Thoracic aorta (tissue), 2 donors: ENCODE results near the gene ERLEC1. TPM values are rescaled to one million over a fixed set of nuclear protein-coding genes. Genes with fewer than 3 reads are reported as not detected.

ENCODE experiments used
- ATAC-seq: fragments of 150-250 bp; one replicate; pipeline ENCODE4 v1.8.0; 2017; ENCODE audit warnings: low read depth; ENCODE audit not compliant: insufficient number of reproducible peaks, low FRiP score
- DNase-seq: peaks from one replicate; pipeline ENCODE4 v3.0.0-alpha.2; 2020; ENCODE audit warnings: low spot score
- H3K27ac ChIP-seq, 2 donors: fragments of 200-600 bp; sonication (generic); 1 replicate in 1 of 2; 2 replicates in 1 of 2; pipeline ENCODE4 v1.5.1; 2016; ENCODE audit warnings: mild to moderate bottlenecking in 2 of 2, moderate library complexity in 2 of 2
- H3K27me3 ChIP-seq: fragments of 200-600 bp; sonication (generic); replicated peaks from 2 replicates; pipeline ENCODE4 v1.6.0; 2016; ENCODE audit warnings: mild to moderate bottlenecking; ENCODE audit not compliant: insufficient read depth
- H3K36me3 ChIP-seq: fragments of 200-600 bp; sonication (generic); one replicate; pipeline ENCODE4 v1.5.1; 2016
- H3K4me1 ChIP-seq, 2 donors: fragments of 200-600 bp; sonication (generic); 1 replicate in 1 of 2; 2 replicates in 1 of 2; pipeline versions ENCODE4 v1.5.1 to v1.6.0; 2016; ENCODE audit warnings: low read depth in 2 of 2, mild to moderate bottlenecking in 1 of 2; ENCODE audit not compliant: control insufficient read depth in 1 of 2
- H3K4me3 ChIP-seq: fragments of 200-600 bp; sonication (generic); 2 replicates; pipeline ENCODE4 v1.5.1; 2016; ENCODE audit warnings: mild to moderate bottlenecking
- H3K9me3 ChIP-seq: fragments of 200-600 bp; sonication (generic); 2 replicates; pipeline ENCODE4 v1.5.1; 2016
- total RNA-seq, 2 donors: library from RNA; depleted of rRNA; stranded (reverse); fragments of >200 nt; gene quantifications; one replicate each; pipeline versions ENCODE4 v1.1.0 to v1.2.3, GENCODE V29; 2016
- TF ChIP-seq, protein P1 (sequence below): fragments of 200-600 bp; sonication (generic); IDR thresholded peaks from one replicate; pipeline ENCODE4 v1.5.1; 2019; ENCODE audit warnings: antibody characterized with exemption

The ERLEC1 gene, protein sequence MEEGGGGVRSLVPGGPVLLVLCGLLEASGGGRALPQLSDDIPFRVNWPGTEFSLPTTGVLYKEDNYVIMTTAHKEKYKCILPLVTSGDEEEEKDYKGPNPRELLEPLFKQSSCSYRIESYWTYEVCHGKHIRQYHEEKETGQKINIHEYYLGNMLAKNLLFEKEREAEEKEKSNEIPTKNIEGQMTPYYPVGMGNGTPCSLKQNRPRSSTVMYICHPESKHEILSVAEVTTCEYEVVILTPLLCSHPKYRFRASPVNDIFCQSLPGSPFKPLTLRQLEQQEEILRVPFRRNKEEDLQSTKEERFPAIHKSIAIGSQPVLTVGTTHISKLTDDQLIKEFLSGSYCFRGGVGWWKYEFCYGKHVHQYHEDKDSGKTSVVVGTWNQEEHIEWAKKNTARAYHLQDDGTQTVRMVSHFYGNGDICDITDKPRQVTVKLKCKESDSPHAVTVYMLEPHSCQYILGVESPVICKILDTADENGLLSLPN
- 10 to 100 TPM; 50.3 to 88.5 TPM for total RNA-seq

DNA sequence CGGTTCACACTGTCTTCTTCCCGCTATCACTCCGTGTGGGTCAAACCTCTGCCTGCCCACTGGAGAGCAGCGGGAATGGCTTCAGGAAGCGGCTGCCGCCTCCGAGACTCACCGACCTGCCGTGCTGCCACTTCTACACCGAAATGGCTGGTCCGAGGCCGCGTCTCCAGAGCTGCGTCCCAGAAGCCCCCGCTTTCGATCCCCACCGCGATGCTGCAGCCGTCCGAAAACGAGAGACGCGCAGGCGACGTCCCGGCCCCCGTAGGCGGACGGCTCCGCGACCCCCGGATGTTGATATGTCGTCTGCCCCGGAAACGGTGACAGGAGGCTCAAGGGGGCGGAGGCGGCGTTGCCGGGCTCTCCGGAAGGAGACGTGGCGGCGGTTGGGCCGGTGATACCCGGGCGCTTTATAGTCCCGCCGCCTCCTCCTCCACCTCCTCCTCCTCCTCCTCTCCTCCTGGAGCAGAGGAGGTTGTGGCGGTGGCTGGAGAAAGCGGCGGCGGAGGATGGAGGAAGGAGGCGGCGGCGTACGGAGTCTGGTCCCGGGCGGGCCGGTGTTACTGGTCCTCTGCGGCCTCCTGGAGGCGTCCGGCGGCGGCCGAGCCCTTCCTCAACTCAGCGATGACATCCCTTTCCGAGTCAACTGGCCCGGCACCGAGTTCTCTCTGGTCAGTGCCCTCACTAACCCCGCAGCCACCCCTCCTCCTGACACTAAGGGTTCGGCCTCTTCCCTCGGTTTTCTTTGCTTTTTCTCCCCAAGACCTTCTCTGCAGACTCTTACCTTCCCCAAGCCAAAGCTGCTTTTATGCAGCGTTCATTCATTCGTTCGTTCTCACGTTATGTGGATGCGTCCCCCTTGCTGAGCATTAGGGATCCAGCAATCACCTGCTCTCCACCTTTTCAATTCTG, at the start of gene ERLEC1, which contains the start of gene ASB3:
Gene ERLEC1 (plus strand): TSS at position 340 of the 909 bp plus-strand sequence. CDS start 167 bp downstream, at position 507.
Gene ASB3 (minus strand): TSS at position 249 of the 909 bp plus-strand sequence. CDS start 21,381 bp downstream, outside the sequence.
- H3K4me3 ChIP-seq = peak within 1 kb of the TSS; percentile 91
- H3K36me3 ChIP-seq = no peaks in the 10 kb centered on the region
- ATAC-seq (peak; percentile 94), DNase-seq (peak; percentile 45)
- TF ChIP-seq, protein P1, sequence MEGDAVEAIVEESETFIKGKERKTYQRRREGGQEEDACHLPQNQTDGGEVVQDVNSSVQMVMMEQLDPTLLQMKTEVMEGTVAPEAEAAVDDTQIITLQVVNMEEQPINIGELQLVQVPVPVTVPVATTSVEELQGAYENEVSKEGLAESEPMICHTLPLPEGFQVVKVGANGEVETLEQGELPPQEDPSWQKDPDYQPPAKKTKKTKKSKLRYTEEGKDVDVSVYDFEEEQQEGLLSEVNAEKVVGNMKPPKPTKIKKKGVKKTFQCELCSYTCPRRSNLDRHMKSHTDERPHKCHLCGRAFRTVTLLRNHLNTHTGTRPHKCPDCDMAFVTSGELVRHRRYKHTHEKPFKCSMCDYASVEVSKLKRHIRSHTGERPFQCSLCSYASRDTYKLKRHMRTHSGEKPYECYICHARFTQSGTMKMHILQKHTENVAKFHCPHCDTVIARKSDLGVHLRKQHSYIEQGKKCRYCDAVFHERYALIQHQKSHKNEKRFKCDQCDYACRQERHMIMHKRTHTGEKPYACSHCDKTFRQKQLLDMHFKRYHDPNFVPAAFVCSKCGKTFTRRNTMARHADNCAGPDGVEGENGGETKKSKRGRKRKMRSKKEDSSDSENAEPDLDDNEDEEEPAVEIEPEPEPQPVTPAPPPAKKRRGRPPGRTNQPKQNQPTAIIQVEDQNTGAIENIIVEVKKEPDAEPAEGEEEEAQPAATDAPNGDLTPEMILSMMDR = no peak
- peak within 1 kb of the TSS; percentile 78 to 81 for H3K27ac ChIP-seq
- no peaks in the 10 kb centered on the region for H3K9me3 ChIP-seq
- peaks cover 28 to 61% of the 10 kb centered on the region in 2 donors for H3K4me1 ChIP-seq
- H3K27me3 ChIP-seq = no peaks in the 10 kb centered on the region

DNA sequence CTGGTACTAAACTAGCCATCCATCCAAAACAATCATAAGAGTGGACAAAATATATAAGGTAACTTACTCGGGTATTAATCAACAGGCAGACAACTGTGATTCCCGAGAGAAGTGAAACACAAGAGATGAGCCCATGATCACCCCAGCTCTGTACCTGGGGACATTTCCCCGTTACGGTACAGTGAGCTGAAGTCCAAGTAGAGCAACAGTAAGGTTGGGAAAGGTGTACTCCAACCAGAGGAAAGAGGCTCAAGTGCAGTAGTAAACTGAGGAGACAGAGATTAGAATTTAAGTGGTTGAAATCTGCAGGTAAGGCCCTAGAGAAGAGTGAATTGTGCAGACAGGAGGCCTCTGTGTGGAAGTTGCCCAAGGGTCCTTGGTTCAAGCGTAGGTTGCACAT, 49.8 kb upstream of the ERLEC1 start:
- H3K36me3 ChIP-seq = no peaks in the 10 kb centered on the region
- ATAC-seq (no peak), DNase-seq (no peak)
- H3K27ac ChIP-seq = no peak overlapping the region
- no peaks in the 10 kb centered on the region for H3K9me3 ChIP-seq
- peaks cover 10 to 22% of the 10 kb centered on the region in 2 donors for H3K4me1 ChIP-seq
- TF ChIP-seq, protein P1 = no peak
- no peak overlapping the region for H3K4me3 ChIP-seq
- H3K27me3 ChIP-seq = no peaks in the 10 kb centered on the region

GRCh38 chr2:53739032-53739431, 47.8 kb upstream of the ERLEC1 start:
- Histone ChIP-seq H3K27ac (no peak overlapping the region), H3K36me3 (no peaks in the 10 kb centered on the region), H3K4me1 (peaks cover 23 to 41% of the 10 kb centered on the region in 2 donors), H3K27me3 (no peaks in the 10 kb centered on the region), H3K9me3 (no peaks in the 10 kb centered on the region), H3K4me3 (no peak overlapping the region)
- TF ChIP-seq, protein P1 = no peak
- ATAC-seq (no peak), DNase-seq (no peak)

DNA sequence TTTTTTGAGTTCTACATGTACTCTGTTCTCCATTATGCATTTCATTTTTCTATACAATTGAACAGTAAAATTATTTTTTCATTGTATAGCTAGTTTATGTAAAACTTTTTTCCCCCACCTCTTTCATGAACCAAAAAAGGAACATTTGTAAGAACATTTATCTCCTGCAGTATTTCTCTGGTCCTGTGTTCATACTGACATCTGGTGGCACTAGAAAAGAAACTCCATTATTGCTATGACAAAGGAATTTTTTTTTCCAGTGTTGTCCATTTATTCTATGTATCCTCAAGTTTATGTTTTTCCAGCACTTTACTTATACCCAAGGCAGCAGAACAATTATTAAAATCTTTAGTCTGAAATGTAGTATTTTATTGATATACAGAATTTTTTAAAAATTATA, 46.7 kb upstream of the ERLEC1 start:
- no peak overlapping the region for H3K4me3 ChIP-seq
- TF ChIP-seq, protein P1 = peak; percentile 36
- ATAC-seq = no peak

More for the DNA sequence above, 46.7 kb upstream of the ERLEC1 start:
- Histone ChIP-seq H3K27ac (no peak overlapping the region), H3K36me3 (no peaks in the 10 kb centered on the region), H3K9me3 (no peaks in the 10 kb centered on the region), H3K27me3 (no peaks in the 10 kb centered on the region), H3K4me1 (peaks cover 23 to 43% of the 10 kb centered on the region in 2 donors)
- DNase-seq = no peak
